Ovary (tissue), 3 donors: ENCODE data around the gene UST.
"Not testable (repeated sequence)": the region's sequence is repeated elsewhere in the genome, so short reads cannot be mapped to it uniquely, and the experiment has no call there.

Experiments used
- CTCF ChIP-seq, 3 donors: fragments of 450-650 bp in 2 of 3; fragments of 200-600 bp in 1 of 3; IDR thresholded peaks; one replicate each; pipeline versions ENCODE4 v1.5.1 to v1.8.0; 2016 to 2022; ENCODE audit warnings: antibody characterized with exemption in 3 of 3, mild to moderate bottlenecking in 1 of 3
- EP300 ChIP-seq: sonication (generic); formaldehyde crosslinking; IDR thresholded peaks from one replicate; pipeline ENCODE4 v1.6.1; 2017; ENCODE audit warnings: antibody characterized with exemption
- POLR2A ChIP-seq: fragments of 450-650 bp; IDR thresholded peaks from one replicate; pipeline ENCODE4 v1.6.1; 2017; ENCODE audit warnings: antibody characterized with exemption, mild to moderate bottlenecking, moderate library complexity
- donor health status: DM: no; HTN: no; CAD: no.

- TF ChIP-seq CTCF (IDR thresholded peaks at IDR 0.05); POLR2A; EP300: not testable (repeated sequence)
Observed at GRCh38 chr6:148880742-148881141, 133.9 kb downstream of the UST start.
